GM19240 (cell line): ENCODE results near the gene CCM2.
"Not testable (repeated sequence)": the region's sequence is repeated elsewhere in the genome, so short reads cannot be mapped to it uniquely, and the experiment has no call there.

Experiments used
- DNase-seq: peaks from one replicate; pipeline ENCODE4 v3.0.0; 2011; ENCODE audit warnings: low spot score; ENCODE audit not compliant: insufficient read length

The CCM2 gene

GRCh38 chr7:45100761-45101480, 100.9 kb downstream of the CCM2 start:
- no peak for DNase-seq

GRCh38 chr7:45101748-45102147, 101.7 kb downstream of the CCM2 start:
- DNase-seq = no peak

- no peak for DNase-seq
Observed at GRCh38 chr7:45102785-45103712, 103.0 kb downstream of the CCM2 start.

- no peak for DNase-seq
Observed at GRCh38 chr7:45103958-45104843, 104.2 kb downstream of the CCM2 start.

GRCh38 chr7:45104844-45105587, 105.0 kb downstream of the CCM2 start:
- DNase-seq = no peak

DNA sequence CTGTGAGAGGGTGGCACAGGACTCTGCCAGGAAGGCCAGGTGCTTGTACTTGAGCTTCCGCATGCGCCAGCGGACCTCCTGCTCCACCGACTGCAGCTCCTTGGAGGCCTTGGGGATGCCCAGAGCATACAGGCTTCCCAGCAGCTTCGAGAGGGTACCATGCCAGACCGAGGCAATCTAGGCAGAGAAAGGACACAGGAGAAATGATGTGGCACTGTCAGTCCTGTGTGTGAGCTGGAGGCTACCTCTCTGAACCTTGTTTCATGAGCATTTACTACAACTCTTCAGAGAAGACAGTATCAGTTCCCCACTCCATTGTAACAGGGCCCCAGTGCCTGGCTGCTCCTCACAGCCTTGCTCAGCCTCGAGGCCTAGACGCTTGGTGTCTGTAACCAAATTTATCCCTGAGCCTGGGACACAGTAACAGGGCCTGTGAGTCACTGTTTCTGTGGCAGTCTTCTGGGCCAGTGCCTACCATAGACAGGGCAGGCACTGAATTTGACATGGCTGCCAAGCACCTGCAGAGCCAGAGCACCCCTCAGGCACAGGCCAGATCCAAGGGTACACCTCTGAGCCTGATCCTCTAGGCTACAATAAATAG, 105.7 kb downstream of the CCM2 start:
- no peak for DNase-seq

DNA sequence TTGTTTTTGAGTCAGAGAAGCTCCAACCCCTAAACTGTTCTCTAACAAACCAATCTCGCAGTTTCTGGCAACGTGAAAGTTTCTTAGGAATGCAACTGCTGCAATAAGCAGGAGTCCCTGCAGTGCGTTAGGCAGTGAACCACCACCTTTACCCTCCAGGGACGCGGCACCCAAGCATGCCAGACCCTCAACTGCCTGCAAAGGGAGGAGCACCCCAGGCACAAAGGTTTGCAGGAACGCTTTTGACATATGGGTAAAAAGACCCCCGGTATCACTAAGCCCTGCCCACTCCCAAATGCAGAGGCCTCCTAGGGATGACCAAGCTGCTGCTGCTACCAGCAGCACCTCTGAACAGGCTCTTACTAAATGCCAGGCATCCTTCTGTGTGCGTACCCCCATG, 106.8 kb downstream of the CCM2 start:
- no peak for DNase-seq

- no peak for DNase-seq
Observed at GRCh38 chr7:45107356-45107755, 107.4 kb downstream of the CCM2 start.

GRCh38 chr7:45108863-45109262, 108.9 kb downstream of the CCM2 start:
- DNase-seq = no peak

DNA sequence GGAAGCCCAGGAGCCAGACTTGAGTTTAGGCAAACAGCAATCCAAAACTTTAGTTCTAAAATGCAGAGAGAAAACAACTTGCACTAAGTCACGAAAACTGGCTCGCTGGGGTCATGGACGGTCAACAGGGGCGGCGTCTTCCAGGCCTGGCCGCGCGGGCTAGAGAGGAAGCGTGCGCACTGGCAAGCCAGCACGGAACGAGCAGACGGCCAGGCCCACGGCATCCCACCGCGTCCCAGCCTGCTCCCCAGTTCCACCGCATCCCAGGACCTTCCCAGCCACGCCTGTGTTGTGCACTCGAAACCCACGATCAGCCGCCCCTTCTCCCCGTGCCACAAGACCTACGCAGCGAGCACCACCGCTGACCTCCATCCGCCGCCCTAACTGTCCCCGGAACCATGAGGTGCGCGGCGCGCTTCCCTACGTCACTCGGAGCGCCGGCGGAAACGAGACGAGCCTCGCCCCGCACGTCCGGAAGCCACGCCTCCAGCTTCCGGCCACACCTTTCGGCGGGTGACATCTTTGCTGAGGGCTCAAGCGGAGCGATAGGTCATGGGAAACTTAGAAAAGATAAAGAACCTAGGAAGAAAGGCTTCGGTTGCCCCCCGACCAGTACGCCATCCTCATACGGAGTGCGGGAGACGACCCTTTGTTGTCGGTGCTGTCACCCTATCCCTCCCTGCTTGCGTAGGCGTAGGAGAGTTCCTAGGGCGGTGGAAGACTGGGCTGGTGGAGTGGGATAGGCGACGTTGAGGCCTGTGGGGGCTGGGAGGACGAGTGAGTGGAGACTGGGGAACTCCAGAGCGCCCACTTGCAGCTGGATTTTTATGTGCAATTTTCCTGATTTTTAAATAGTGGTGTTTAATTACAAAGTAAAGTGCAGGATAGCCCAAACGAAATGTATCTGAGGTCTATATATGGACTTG, 111.6 kb downstream of the CCM2 start, which contains the start of gene TBRG4:
Gene TBRG4 (minus strand): TSS at position 400 of the 926 bp plus-strand sequence. CDS start 2,460 bp downstream, outside the sequence.
- DNase-seq = peak; percentile 91

GRCh38 chr7:45112648-45113047, 112.6 kb downstream of the CCM2 start:
- DNase-seq = no peak

- DNase-seq = not testable (repeated sequence)
Observed at GRCh38 chr7:45114257-45114656, 114.3 kb downstream of the CCM2 start.

GRCh38 chr7:45114926-45115325, 114.9 kb downstream of the CCM2 start:
- DNase-seq = no peak

DNA sequence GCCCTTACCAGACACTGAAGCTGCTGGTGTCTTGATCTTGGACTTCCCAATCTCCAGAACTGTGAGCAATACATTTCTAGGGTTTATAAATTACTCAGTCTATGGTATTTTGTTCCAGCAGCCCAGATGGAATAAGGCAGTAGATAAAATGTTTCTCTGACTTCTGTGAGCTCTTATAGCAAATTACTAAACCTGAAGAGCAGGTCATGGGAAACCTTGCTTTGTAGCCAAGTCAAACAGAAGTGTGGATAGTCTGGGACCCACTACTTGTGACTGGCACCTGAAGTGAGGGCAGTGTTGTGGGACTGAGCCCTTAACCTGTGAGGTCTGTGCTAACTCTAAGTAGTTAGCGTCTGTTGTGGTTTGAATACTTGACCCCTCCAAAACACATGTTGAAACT, 116.0 kb downstream of the CCM2 start:
- no peak for DNase-seq

DNA sequence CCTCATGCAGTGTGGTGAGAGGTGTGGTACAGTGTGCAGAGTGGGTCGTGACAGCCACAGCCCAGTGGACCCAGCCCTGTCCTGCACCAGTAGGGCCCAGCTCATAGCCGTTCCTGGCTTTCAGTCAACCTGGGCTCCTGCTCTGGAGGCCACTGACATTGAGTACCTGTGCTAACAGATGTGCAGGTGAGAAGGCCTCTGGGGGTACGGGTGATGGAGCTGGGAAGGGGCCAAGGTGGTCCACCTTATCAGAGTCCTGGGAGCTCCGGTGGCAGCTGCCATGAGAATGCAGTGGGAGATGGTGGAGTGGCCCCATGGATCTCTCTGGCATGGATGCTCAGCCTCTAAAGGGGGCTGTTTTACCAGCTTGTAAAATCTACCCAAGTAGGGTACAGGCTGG, 117.6 kb downstream of the CCM2 start:
- no peak for DNase-seq

DNA sequence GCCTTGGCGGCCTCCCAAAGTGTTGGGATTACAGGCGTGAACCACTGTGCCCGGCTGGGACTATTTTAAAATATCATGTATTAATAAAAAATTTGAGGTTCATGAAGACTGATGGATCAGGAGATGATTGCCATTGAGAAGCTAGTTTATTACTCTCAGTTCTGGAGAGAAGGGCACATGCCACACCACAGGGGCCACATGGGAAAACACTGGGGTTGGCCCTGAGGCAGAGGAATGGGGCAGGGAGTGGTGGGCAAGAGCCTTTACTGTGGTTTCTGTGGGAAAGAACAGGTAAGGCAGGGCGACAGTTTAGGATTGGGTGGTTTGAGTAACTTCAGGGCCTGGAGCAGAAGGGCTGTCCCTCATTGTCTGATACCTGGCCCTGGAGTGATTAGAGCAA, 118.3 kb downstream of the CCM2 start:
- no peak for DNase-seq

GRCh38 chr7:45118889-45119331, 118.9 kb downstream of the CCM2 start:
- DNase-seq = no peak

DNA sequence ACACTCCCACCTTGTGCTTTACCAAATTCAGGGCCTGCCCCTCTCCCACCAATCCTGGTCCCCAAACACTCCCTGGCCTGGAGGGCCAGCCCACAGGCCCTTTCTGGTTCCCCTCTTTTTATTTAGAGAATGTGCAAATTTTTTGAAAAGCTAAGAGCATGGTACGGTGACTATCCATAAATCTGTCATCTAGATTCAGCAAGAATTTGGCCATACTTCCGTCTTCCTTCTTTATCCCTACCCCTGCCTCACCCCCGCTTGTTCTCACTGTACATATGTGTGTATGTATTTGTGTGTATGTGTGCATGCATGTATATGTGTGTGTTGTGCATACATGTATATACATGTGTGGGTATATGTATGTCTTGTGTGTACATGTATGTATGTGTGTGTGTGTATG, 119.5 kb downstream of the CCM2 start:
- DNase-seq = no peak
